OCI-LY7 (cell line): ENCODE data around the gene KRTAP10-9. TPM values are rescaled to one million over a fixed set of nuclear protein-coding genes. Genes with fewer than 3 reads are reported as not detected.
"Not testable (repeated sequence)": the region's sequence is repeated elsewhere in the genome, so short reads cannot be mapped to it uniquely, and the experiment has no call there.

Experiments used
- BruUV-seq: library from RNA; stranded (reverse); fragments of 400-500 nt; replicated peaks from 2 replicates; lab custom pipeline; 2021; lab: Mats Ljungman, UMichigan
- CTCF ChIA-PET: fragments of 300-600 bp; sonication (Branson Sonifier 250); formaldehyde crosslinking; loops from one replicate; lab custom pipeline; 2022; ENCODE audit warnings: antibody characterized with exemption; ENCODE audit not compliant: unreplicated experiment; lab: Charles Lee
- POLR2A ChIA-PET: fragments of 300-600 bp; sonication (Branson Sonifier 250); formaldehyde crosslinking; loops from one replicate; lab custom pipeline; 2022; ENCODE audit warnings: antibody characterized with exemption; lab: Charles Lee
- DNase-seq: peaks from one replicate; pipeline ENCODE4 v3.0.0-alpha.2; 2015; ENCODE audit warnings: low spot score
- H2AFZ ChIP-seq: fragments of 200-600 bp; sonication (generic), shearing (Covaris generic); 2 replicates; pipeline ENCODE4 v1.6.1; 2014; ENCODE audit warnings: mild to moderate bottlenecking, antibody characterized with exemption, low read length, moderate library complexity
- H3K27ac ChIP-seq: fragments of 200-600 bp; sonication (generic); 2 replicates; pipeline ENCODE4 v1.5.1; 2014; ENCODE audit warnings: mixed run types, low read depth, mild to moderate bottlenecking, moderate library complexity, low read length, inconsistent platforms; ENCODE audit not compliant: poor library complexity, severe bottlenecking
- H3K36me3 ChIP-seq: fragments of 200-600 bp; sonication (generic); 2 replicates; pipeline ENCODE4 v1.6.1; 2014; ENCODE audit warnings: mild to moderate bottlenecking, antibody characterized with exemption, low read length, moderate library complexity, mixed read lengths; ENCODE audit not compliant: insufficient read depth
- H3K4me1 ChIP-seq: fragments of 200-600 bp; sonication (generic); 2 replicates; pipeline ENCODE4 v1.5.1; 2014; ENCODE audit warnings: mild to moderate bottlenecking, low read length; ENCODE audit not compliant: insufficient read depth, poor library complexity, severe bottlenecking
- H3K4me2 ChIP-seq: fragments of 200-600 bp; sonication (generic); 2 replicates; pipeline ENCODE4 v1.6.1; 2014; ENCODE audit warnings: mild to moderate bottlenecking, low read length
- H3K4me3 ChIP-seq: fragments of 200-600 bp; sonication (generic); 2 replicates; pipeline ENCODE4 v1.5.1; 2014; ENCODE audit warnings: mild to moderate bottlenecking, low read depth, low read length; ENCODE audit not compliant: poor library complexity, severe bottlenecking
- H3K79me2 ChIP-seq: fragments of 200-600 bp; sonication (generic); 2 replicates; pipeline ENCODE4 v1.6.1; 2016; ENCODE audit warnings: low read depth, mild to moderate bottlenecking, low read length, moderate library complexity, mixed read lengths; ENCODE audit not compliant: insufficient read depth
- H3K9me2 ChIP-seq: fragments of 200-600 bp; sonication (generic); 2 replicates; pipeline ENCODE4 v1.6.1; 2016; ENCODE audit warnings: mild to moderate bottlenecking, low read length, mixed read lengths; ENCODE audit not compliant: insufficient read depth
- H3K9me3 ChIP-seq: fragments of 200-600 bp; sonication (generic); 2 replicates; pipeline ENCODE4 v1.6.1; 2014; ENCODE audit warnings: mild to moderate bottlenecking, mixed run types, low read length, mixed read lengths
- H4K20me1 ChIP-seq: fragments of 200-600 bp; sonication (generic); 2 replicates; pipeline ENCODE4 v1.6.1; 2014; ENCODE audit warnings: mild to moderate bottlenecking, antibody characterized with exemption, low read length, moderate library complexity, mixed read lengths; ENCODE audit not compliant: insufficient read depth
- CTCF ChIP-seq: fragments of 200-600 bp; sonication (generic); conservative IDR thresholded peaks from 2 replicates; pipeline ENCODE4 v1.5.1; 2014; ENCODE audit warnings: mild to moderate bottlenecking, antibody characterized with exemption, low read length, moderate library complexity, mixed read lengths
- EZH2phosphoT487 ChIP-seq: fragments of 200-600 bp; sonication (generic); IDR thresholded peaks from 2 replicates; pipeline ENCODE4 v1.6.1; 2018; ENCODE audit warnings: low read depth, borderline replicate concordance, mild to moderate bottlenecking, mixed run types, antibody characterized with exemption, low read length, moderate library complexity, mixed read lengths
- intact Hi-C: fragments of 100-400 bp; cut with micrococcal nuclease; formaldehyde crosslinking; loops from one replicate; pipeline ENCODE4 v1.10.0; 2022; ENCODE audit not compliant: unreplicated experiment
- total RNA-seq, 2 experiments: library from RNA; depleted of rRNA in 1 of 2; stranded (reverse); fragments of >200 nt in 1 of 2; shearing (Covaris generic) in 1 of 2; gene quantifications; 2 replicates each; pipeline ENCODE4 v1.2.3, GENCODE V29; 2014 to 2022

KRTAP10-9 gene
- total RNA-seq, 2 experiments from 2014 or later: not detected

- H3K4me1 ChIP-seq: no peaks in the 10 kb centered on the region
- H3K9me3 ChIP-seq: no peaks in the 10 kb centered on the region
- no peaks in the 10 kb centered on the region for H4K20me1 ChIP-seq
- no peak overlapping the region for H3K27ac ChIP-seq
- no peak overlapping the region for H3K4me3 ChIP-seq
- no peaks in the 10 kb centered on the region for H3K79me2 ChIP-seq
- DNase-seq: no peak
- no peak for TF ChIP-seq EZH2phosphoT487
- TF ChIP-seq CTCF: no peak
- no peaks in the 10 kb centered on the region for H3K9me2 ChIP-seq
- no peak overlapping the region for H3K4me2 ChIP-seq
- intact Hi-C loops: no loop called here
- no peaks in the 10 kb centered on the region for H3K36me3 ChIP-seq
- no peak overlapping the region for H2AFZ ChIP-seq
- BruUV-seq: no TSS peak
- ChIA-PET POLR2A (no interaction called here), CTCF (no interaction called here)
Observed at GRCh38 chr21:44589586-44590305, 37.1 kb upstream of the KRTAP10-9 start.

GRCh38 chr21:44590311-44590721 lies 36.6 kb upstream of the KRTAP10-9 start:
- Histone ChIP-seq H3K9me2 (no peaks in the 10 kb centered on the region), H4K20me1 (no peaks in the 10 kb centered on the region), H3K4me3 (no peak overlapping the region), H3K4me1 (no peaks in the 10 kb centered on the region), H3K79me2 (no peaks in the 10 kb centered on the region), H3K27ac (no peak overlapping the region), H2AFZ (no peak overlapping the region), H3K9me3 (no peaks in the 10 kb centered on the region), H3K4me2 (no peak overlapping the region), H3K36me3 (no peaks in the 10 kb centered on the region)
- BruUV-seq: no TSS peak
- intact Hi-C loops: no loop called here
- TF ChIP-seq EZH2phosphoT487 (no peak), CTCF (no peak)
- CTCF ChIA-PET: no interaction called here
- POLR2A ChIA-PET: no interaction called here
- DNase-seq: no peak

- H3K4me2 ChIP-seq, H4K20me1 ChIP-seq, BruUV-seq, intact Hi-C loops, H3K9me3 ChIP-seq, H3K36me3 ChIP-seq, H3K4me1 ChIP-seq, H3K4me3 ChIP-seq, H2AFZ ChIP-seq, H3K9me2 ChIP-seq, H3K79me2 ChIP-seq, H3K27ac ChIP-seq, DNase-seq, CTCF ChIA-PET: not testable (repeated sequence)
- POLR2A ChIA-PET: interaction anchor here (0.7 kb wide), 1 partner anchor 421 kb away, joined by 4 read pairs; no protein-coding TSS in a partner anchor
Observed at GRCh38 chr21:44590897-44591800, 35.7 kb upstream of the KRTAP10-9 start.

- intact Hi-C loops, H3K4me2 ChIP-seq, H3K4me3 ChIP-seq, H3K9me3 ChIP-seq, H3K27ac ChIP-seq, H2AFZ ChIP-seq, H3K79me2 ChIP-seq, H4K20me1 ChIP-seq, BruUV-seq, H3K4me1 ChIP-seq, DNase-seq, H3K9me2 ChIP-seq, CTCF ChIA-PET, H3K36me3 ChIP-seq: not testable (repeated sequence)
- POLR2A ChIA-PET: interaction anchor here (0.7 kb wide), 1 partner anchor 420 kb away, joined by 4 read pairs; no protein-coding TSS in a partner anchor
Observed at GRCh38 chr21:44591801-44592130, 35.1 kb upstream of the KRTAP10-9 start.
